D721Med (cell line): ENCODE measurements around the gene CACNA2D1.

ENCODE experiments used
- DNase-seq: peaks from one replicate; pipeline ENCODE4 v3.0.0; 2011; ENCODE audit warnings: low spot score; ENCODE audit not compliant: insufficient read length
- FAIRE-seq: peaks from 2 replicates; lab custom pipeline; 2011; peaks lifted over from hg19 to GRCh38; lab: Jason Lieb, UNC
- TF ChIP-seq, protein P1 (sequence below): IDR thresholded peaks from 2 replicates; pipeline ENCODE4 v1.5.1; 2012; ENCODE audit warnings: mild to moderate bottlenecking, control low read depth; ENCODE audit not compliant: insufficient read depth; ENCODE audit errors: missing control alignments

Gene CACNA2D1

DNA sequence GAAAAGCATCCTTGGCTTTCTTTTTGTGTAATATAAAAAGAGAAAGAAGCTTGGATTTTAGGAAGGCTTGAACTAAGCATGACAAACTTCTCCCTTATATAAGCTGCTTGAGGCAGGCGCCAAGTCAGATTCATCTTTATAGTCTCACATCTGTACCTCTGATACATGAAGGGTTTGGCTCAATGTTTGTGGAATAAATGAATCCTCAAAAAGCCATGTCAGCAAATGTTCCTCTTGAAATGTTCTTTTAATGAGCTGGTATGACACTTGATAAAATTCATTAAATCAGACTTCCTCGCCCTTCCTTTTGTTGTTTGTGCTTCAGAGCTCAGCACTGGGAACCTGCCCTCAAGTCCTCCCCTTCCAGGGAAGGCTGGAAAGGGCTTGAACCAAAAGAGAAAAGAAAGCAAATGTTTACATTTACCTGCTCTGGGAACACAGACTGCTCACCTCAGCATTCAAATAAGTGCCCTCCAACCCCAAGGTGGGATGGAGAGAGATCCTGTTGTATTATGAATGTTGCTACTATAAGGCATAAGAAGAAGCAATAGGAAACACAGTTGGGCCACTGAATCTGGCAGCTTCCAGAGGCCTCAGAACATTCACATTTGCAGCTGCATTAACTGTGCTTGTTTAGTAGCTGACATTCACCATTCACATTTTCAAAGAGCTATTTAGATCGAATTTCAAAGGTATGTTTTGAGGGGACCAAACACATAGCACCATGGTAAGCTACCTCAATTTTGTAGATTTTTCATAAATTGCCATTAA, 212.6 kb downstream of the CACNA2D1 start:
- TF ChIP-seq, protein P1, sequence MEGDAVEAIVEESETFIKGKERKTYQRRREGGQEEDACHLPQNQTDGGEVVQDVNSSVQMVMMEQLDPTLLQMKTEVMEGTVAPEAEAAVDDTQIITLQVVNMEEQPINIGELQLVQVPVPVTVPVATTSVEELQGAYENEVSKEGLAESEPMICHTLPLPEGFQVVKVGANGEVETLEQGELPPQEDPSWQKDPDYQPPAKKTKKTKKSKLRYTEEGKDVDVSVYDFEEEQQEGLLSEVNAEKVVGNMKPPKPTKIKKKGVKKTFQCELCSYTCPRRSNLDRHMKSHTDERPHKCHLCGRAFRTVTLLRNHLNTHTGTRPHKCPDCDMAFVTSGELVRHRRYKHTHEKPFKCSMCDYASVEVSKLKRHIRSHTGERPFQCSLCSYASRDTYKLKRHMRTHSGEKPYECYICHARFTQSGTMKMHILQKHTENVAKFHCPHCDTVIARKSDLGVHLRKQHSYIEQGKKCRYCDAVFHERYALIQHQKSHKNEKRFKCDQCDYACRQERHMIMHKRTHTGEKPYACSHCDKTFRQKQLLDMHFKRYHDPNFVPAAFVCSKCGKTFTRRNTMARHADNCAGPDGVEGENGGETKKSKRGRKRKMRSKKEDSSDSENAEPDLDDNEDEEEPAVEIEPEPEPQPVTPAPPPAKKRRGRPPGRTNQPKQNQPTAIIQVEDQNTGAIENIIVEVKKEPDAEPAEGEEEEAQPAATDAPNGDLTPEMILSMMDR = no peak
- DNase-seq (no peak), FAIRE-seq (peak; percentile 35)

DNA sequence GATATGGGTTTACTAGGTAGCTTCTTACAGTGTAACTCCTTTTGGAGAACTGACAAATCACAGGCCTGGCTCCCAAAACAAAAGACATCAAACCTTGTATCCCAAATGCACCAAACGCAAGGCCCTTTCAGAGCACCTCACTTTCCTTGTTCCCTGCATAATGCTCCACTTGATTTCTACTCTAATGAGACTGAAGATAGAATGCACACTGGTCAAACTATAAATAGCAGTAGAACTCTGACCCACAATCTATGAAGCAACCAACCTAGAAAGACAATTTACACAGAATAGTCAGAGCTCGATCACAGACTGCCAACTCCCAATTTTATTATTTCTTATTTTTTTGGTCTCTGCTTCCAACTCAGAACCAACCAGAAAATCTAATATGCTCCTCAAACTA, 214.4 kb downstream of the CACNA2D1 start:
- no peak for FAIRE-seq

DNA sequence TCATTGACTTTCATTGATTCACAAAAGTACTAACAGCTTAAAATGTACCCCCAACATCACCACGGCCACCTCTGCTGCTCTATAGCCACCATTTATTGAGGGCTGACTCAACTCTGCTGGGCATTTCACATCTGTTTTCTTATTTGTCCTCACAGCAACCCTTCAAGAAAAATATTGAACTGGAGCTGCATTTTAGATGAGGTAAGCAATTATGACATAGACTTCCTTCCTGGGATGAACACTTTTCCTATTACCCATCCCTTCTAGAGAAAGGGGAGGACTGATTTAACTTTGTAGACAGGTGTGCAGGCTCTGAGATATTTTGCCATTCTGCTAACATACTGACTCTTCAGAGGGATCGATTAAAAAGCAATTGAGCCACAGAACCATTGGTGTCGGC, 217.4 kb downstream of the CACNA2D1 start:
- DNase-seq (no peak), FAIRE-seq (no peak)
- TF ChIP-seq, protein P1 = no peak

More for the DNA sequence above, 214.4 kb downstream of the CACNA2D1 start:
- DNase-seq = no peak
- TF ChIP-seq, protein P1 = no peak

DNA sequence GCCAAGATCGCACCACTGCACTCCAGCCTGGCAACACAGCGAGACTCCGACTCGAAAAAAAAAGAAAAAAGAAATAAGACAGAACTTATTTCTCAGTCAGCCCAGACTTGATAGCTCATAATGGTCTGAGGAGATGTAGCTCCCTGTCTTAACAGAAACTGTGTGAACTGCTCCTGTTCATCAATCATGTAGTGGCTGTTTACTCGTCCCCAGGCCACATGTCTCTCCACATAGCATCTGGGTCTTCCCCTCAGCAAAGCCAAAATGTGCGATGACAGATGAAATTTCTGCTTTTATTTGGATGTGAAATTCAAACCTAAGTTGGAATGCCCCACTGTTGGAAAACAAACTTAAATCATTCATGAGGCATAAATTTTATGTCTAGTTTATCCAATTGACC, 219.0 kb downstream of the CACNA2D1 start:
- no peak for DNase-seq
- TF ChIP-seq, protein P1 = no peak
- FAIRE-seq = no peak

DNA sequence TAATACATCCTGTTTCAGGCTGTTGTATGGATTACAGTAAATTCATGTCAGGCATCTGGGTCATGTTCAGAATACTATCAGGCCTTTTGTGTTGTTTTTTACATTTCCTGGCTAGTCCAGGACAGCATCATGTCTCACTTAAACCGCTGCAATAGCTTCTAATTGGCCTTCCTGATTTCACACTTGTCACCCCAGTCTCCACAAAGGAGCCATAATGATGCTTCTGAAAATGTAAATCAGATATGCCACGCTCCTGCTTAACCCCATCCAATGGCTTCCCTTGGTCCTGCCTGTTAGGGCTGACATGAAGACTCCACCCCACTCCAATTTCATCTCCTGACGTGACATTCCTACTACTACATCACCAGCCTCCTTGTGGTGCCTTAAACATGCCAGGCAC, 220.0 kb downstream of the CACNA2D1 start:
- DNase-seq (no peak), FAIRE-seq (no peak)
- TF ChIP-seq, protein P1 = no peak

DNA sequence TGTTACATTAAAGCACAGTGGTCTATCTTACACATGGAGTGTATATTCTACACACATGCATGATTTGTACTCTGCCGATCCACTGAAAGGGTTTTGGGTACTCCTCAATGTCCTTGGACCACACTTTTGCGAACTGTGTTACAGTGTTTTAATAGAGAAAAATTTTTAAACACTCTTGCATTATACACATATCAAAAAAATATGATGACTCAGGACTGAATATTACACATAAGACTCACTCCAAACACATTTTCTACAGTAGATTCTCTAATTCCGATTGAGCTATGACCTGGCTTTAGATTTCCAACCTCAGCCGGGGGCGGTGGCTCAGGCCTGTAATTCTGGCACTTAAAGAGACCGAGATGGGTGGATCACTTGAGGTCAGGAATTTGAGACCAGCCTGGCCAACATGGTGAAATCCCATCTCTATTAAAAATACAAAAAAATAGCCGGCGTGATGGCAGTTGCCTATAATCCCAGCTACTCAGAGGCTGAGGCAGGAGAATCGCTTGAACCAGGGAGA, 222.4 kb downstream of the CACNA2D1 start:
- no peak for DNase-seq
- FAIRE-seq = peak; percentile 67
- TF ChIP-seq, protein P1 = no peak

DNA sequence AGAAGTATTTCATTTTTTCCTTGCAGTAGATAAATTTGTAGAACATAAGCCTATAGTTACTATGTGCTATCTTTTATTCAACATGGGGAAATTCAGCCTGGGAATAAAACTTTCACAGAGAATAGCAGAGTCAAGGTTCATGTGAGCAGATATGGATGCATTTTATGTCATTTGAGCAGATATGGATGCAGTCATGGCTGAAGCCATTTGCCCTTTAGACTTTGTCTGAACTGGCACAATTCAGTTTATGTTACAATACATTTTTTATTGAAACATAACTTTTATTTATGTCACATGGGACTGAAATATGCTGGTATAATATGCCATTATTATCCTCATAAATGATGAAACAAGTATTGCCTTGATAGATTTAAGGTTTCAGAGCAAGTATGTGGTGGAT, 231.1 kb downstream of the CACNA2D1 start:
- DNase-seq (no peak), FAIRE-seq (no peak)
- TF ChIP-seq, protein P1 = no peak
